HG02759 (cell line): Measurements from ENCODE around the gene TNRC6B.
"Not testable (repeated sequence)": the region's sequence is repeated elsewhere in the genome, so short reads cannot be mapped to it uniquely, and the experiment has no call there.

Source experiments
- ATAC-seq: cut with Tn5 transposase; IDR thresholded peaks from one replicate; pipeline ENCODE4 v1.9.1; 2021; ENCODE audit warnings: mild to moderate bottlenecking, moderate library complexity; ENCODE audit not compliant: unreplicated experiment

TNRC6B gene

DNA sequence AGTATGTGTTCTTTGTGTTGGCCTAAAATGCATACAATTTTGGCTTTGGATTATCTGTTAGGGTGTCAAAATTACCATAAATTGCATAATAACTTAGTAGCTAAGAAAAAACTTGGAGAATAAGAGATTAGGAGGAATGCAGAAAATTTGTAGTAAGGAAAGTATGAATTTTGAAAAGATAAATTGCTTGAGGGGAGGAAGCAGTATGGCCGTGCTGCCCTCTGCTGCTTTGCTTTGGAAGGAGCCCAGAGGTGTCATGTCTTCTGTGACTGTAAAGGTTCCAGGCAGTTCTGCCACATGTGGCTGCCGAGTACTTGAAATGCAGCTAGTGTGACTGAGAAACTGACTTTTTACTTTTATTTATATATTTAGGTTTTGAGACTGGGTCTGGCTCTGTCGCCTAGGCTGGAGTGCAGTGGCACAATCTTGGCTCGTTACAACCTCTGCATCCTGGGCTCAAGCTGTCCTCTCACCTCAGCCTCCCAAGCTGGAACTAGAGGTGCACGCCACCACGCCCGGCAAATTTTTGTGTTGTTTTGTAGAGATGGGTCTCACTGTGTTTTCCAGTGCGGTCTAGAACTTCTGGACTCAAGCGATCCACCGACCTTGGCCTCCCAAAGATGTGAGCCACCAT lies 170.4 kb downstream of the TNRC6B start:
- no peak for ATAC-seq

DNA sequence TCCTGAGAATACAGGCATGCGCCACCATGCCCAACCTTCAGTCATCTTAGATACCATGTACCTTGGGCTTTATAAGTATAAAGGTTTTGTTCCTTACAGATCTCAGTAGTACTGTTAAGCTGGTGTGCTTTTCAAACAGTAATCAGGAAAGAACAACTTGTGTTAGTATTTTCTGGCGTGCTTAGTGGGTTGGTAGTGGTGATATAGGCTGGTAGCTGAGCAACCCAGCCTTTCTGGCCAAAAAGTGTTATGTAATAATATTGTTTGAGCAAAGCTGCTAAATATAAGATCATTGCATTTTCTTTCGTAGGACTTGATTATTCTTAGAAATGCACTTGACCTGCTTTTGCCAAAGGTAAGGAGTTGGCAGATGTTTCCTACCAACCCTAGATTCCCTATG lies 175.0 kb downstream of the TNRC6B start:
- no peak for ATAC-seq

- ATAC-seq: no peak
These were observed 183.4 kb downstream of the TNRC6B start for GRCh38 chr22:40361100-40361499.

- no peak for ATAC-seq
These were observed 185.3 kb downstream of the TNRC6B start for GRCh38 chr22:40363059-40363458.

GRCh38 chr22:40364431-40364830 lies 186.7 kb downstream of the TNRC6B start:
- ATAC-seq: no peak

DNA sequence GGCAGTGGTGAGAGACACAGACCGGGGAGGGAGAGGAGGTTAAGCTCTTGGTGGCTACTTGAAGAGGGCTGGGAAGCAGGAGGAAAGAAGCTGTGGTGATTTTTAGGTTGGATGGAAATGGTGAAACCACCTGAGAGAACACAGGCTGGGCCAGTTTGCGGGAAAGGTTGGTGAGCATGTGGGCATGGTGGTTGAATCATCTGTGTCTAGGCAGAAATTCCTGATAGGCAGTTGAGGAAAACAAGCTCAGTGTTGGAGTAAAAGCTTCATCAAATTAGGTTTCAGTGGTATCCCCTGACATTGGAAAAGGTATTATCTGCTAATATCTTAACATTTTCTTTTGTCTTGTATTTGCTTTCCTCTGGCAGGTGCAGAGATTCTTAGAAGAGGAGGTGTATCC lies 188.3 kb downstream of the TNRC6B start:
- ATAC-seq: no peak

GRCh38 chr22:40367342-40367741 lies 189.6 kb downstream of the TNRC6B start:
- no peak for ATAC-seq

DNA sequence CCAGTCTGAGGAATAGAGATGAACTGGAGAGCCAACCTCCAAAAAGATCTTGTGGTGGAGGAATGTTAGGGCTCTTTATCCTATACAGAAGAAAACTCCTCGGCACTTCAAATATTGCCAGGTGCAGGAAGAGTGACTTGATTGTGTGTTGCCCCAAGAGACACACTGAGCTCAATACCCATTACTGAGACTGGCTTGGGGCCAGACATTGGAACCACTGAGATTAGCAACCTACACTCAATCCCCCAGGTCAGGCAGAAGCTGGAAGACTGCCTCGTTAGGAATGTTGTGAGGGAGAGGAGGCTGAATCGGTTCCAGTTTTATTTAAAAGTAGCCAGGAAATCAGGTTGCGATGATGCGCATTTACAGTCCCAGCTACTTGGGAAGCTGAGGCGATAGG lies 190.3 kb downstream of the TNRC6B start:
- no peak for ATAC-seq

DNA sequence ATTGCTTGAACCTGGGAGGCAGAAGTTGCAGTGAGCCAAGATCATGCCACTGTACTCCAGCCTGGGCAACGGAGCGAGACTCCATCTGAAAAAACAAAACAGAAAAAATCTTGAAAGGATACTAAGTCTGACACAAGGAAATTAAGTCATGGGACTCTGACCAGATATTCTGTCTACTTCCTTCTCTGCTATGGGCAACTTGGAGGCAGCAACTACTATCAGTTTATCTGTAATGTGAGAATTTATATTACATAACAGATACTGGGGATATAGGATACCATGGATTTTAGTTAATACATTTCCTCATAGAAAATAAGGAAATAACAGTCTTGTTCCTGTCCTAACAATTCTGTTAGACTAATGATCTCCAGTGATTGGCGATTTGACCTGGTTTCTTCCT lies 191.1 kb downstream of the TNRC6B start:
- ATAC-seq: no peak

DNA sequence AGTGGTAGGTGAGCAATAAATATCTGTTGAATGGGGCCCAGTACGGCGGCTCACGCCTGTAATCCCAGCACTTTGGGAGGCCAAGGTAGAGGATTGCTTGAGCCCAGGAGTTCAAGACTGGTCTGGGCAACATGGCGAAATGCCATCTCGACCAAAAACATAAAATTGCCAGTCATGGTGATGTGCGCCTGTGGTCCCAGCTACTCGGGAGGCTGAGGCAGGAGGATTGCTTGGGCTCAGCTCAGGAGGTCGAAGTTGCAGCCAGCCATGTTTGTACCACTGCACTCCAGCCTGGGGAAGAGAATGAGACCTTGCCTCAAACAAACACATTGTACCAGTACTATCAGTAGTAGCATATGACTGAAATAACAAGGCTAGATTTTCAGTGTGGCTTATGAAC lies 196.8 kb downstream of the TNRC6B start:
- ATAC-seq: no peak

DNA sequence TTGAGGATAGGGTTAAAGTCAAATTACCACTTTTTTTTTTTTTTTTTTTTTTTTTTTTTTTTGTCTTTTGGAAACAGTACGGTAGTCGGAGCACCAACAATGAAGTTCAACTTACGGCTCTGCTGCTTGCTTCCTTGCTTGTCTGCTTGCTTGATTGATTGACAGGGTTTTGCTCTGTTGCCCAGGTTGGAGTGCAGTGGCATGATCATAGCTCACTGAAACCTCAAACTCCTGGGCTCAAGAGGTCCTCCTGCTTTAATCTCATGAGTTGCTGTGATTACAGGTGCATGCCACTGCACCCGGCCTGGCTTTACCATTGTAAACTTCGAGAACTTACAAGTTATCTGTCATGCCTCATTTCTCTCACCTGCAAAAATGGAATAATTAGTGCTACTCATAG lies 198.4 kb downstream of the TNRC6B start:
- no peak for ATAC-seq

DNA sequence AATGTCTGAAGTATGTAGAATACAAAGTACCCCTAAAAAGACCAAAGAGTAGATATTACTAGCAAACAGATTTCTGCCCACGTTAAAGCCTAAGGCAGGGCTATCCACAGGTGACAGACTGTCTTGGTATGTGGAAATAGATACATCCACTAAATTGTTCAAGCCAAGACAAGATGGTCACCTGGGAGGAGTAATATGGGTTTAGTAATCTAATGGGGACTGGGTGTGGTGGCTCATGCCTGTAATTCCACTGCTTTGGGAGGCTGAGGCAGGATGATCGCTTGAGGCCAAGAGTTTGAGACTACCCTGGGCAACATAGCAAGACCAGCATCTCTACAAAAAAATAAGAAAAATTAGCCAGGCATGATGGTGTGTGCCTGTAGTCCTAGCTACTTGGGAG lies 200.2 kb downstream of the TNRC6B start:
- ATAC-seq: no peak

GRCh38 chr22:40378448-40378847 lies 200.7 kb downstream of the TNRC6B start:
- ATAC-seq: not testable (repeated sequence)

GRCh38 chr22:40381461-40381860 lies 203.7 kb downstream of the TNRC6B start:
- no peak for ATAC-seq

GRCh38 chr22:40383905-40384304 lies 206.2 kb downstream of the TNRC6B start:
- ATAC-seq: no peak

- ATAC-seq: peak; percentile 55
These were observed 207.5 kb downstream of the TNRC6B start for GRCh38 chr22:40385036-40385782.
